Calu3 (cell line): Measurements from ENCODE around the gene ART3. TPM values are rescaled to one million over a fixed set of nuclear protein-coding genes. Genes with fewer than 3 reads are reported as not detected.
A peak's percentile ranks its signal among the peaks of the same experiment; 100 is the strongest.

Experiments used
- BruUV-seq: library from RNA; stranded (reverse); fragments of 400-500 nt; replicated peaks from 2 replicates; lab custom pipeline; 2021; lab: Mats Ljungman, UMichigan
- CTCF ChIA-PET: fragments of 300-600 bp; sonication (Branson Sonifier 250); formaldehyde crosslinking; loops from one replicate; lab custom pipeline; 2022; ENCODE audit warnings: antibody characterized with exemption; lab: Charles Lee
- DNase-seq: peaks from one replicate; pipeline ENCODE4 v3.0.0; 2022
- H3K27ac Mint-ChIP-seq: one replicate; pipeline ENCODE4 v1.8.0; 2022; ENCODE audit warnings: mixed read lengths; ENCODE audit not compliant: unreplicated experiment
- H3K27me3 Mint-ChIP-seq: one replicate; pipeline ENCODE4 v1.8.0; 2022; ENCODE audit warnings: mixed read lengths; ENCODE audit not compliant: unreplicated experiment
- H3K36me3 Mint-ChIP-seq: one replicate; pipeline ENCODE4 v1.8.0; 2022; ENCODE audit warnings: mild to moderate bottlenecking, moderate library complexity, mixed read lengths; ENCODE audit not compliant: insufficient read depth, unreplicated experiment
- H3K4me1 Mint-ChIP-seq: one replicate; pipeline ENCODE4 v1.8.0; 2022; ENCODE audit warnings: mild to moderate bottlenecking, low read depth, mixed read lengths; ENCODE audit not compliant: unreplicated experiment
- H3K4me3 Mint-ChIP-seq: one replicate; pipeline ENCODE4 v1.8.0; 2022; ENCODE audit warnings: mild to moderate bottlenecking, low read depth, moderate library complexity, mixed read lengths; ENCODE audit not compliant: unreplicated experiment
- H3K9me3 Mint-ChIP-seq: one replicate; pipeline ENCODE4 v1.8.0; 2022; ENCODE audit warnings: low read depth, mixed read lengths; ENCODE audit not compliant: unreplicated experiment
- CTCF ChIP-seq: fragments of 200-600 bp; IDR thresholded peaks from one replicate; pipeline ENCODE4 v1.8.0; 2022; ENCODE audit warnings: antibody characterized with exemption; ENCODE audit not compliant: unreplicated experiment
- intact Hi-C: fragments of 100-400 bp; cut with micrococcal nuclease; formaldehyde crosslinking; loops from one replicate; pipeline ENCODE4 v1.10.0; 2022; ENCODE audit not compliant: unreplicated experiment
- total RNA-seq: library from RNA; stranded (reverse); gene quantifications from 2 replicates; pipeline ENCODE4 v1.2.3, GENCODE V29; 2022

ART3 gene
- total RNA-seq, 1 experiment from 2014 or later: 1.7 TPM

- intact Hi-C loops: no loop called here
- TF ChIP-seq CTCF: no peak
- BruUV-seq: no TSS peak
- DNase-seq: peak; percentile 54
- H3K9me3 Mint-ChIP-seq: no peaks in the 10 kb centered on the region
- H3K4me3 Mint-ChIP-seq: no peak overlapping the region
- no peaks in the 10 kb centered on the region for H3K27me3 Mint-ChIP-seq
- peaks cover 11% of the 10 kb centered on the region for H3K4me1 Mint-ChIP-seq
- H3K27ac Mint-ChIP-seq: no peak overlapping the region
- H3K36me3 Mint-ChIP-seq: no peaks in the 10 kb centered on the region
- CTCF ChIA-PET: interaction anchor here (0.7 to 1.7 kb wide), 5 partner anchors 18 to 191 kb away, joined by 3 to 17 read pairs (median 4); no protein-coding TSS in a partner anchor
Observed at GRCh38 chr4:76087007-76087769, 12.7 kb downstream of the ART3 start.

- no peaks in the 10 kb centered on the region for H3K27me3 Mint-ChIP-seq
- H3K9me3 Mint-ChIP-seq: no peaks in the 10 kb centered on the region
- intact Hi-C loops: no loop called here
- no peak overlapping the region for H3K27ac Mint-ChIP-seq
- H3K4me1 Mint-ChIP-seq: peaks cover 11% of the 10 kb centered on the region
- no peak for DNase-seq
- BruUV-seq: no TSS peak
- CTCF ChIA-PET: no interaction called here
- H3K4me3 Mint-ChIP-seq: no peak overlapping the region
- no peaks in the 10 kb centered on the region for H3K36me3 Mint-ChIP-seq
- TF ChIP-seq CTCF: no peak
Observed at GRCh38 chr4:76088719-76089118, 14.2 kb downstream of the ART3 start.

GRCh38 chr4:76090241-76090691 is 15.8 kb downstream of the ART3 start:
- TF ChIP-seq CTCF: no peak
- Mint-ChIP-seq H3K27ac (no peak overlapping the region), H3K9me3 (no peaks in the 10 kb centered on the region), H3K4me3 (no peak overlapping the region), H3K27me3 (no peaks in the 10 kb centered on the region), H3K4me1 (peaks cover 11% of the 10 kb centered on the region), H3K36me3 (no peaks in the 10 kb centered on the region)
- intact Hi-C loops: no loop called here
- CTCF ChIA-PET: no interaction called here
- BruUV-seq: no TSS peak
- DNase-seq: peak; percentile 28

- DNase-seq: no peak
- intact Hi-C loops: no loop called here
- BruUV-seq: no TSS peak
- no peaks in the 10 kb centered on the region for H3K9me3 Mint-ChIP-seq
- no peaks in the 10 kb centered on the region for H3K27me3 Mint-ChIP-seq
- TF ChIP-seq CTCF: no peak
- no peak overlapping the region for H3K4me3 Mint-ChIP-seq
- H3K27ac Mint-ChIP-seq: no peak overlapping the region
- H3K36me3 Mint-ChIP-seq: no peaks in the 10 kb centered on the region
- peaks cover 11% of the 10 kb centered on the region for H3K4me1 Mint-ChIP-seq
- CTCF ChIA-PET: interaction anchor here (0.6 kb wide), 1 partner anchor 128 kb away, joined by 3 read pairs; no protein-coding TSS in a partner anchor
Observed at GRCh38 chr4:76091052-76091451, 16.5 kb downstream of the ART3 start.
